SIG-M5 (cell line): ENCODE data around the gene CPE.

Experiments
- DNase-seq: peaks from one replicate; lab custom pipeline; 2025; lab: John Stamatoyannopoulos, UW

The CPE gene

GRCh38 chr4:165512424-165512823, 133.6 kb downstream of the CPE start:
- no peak for DNase-seq

GRCh38 chr4:165514739-165515138, 135.9 kb downstream of the CPE start:
- no peak for DNase-seq

GRCh38 chr4:165515201-165515600, 136.4 kb downstream of the CPE start:
- DNase-seq: no peak

GRCh38 chr4:165516281-165516833, 137.5 kb downstream of the CPE start:
- DNase-seq: no peak

- DNase-seq: no peak
Observed at GRCh38 chr4:165517216-165517615, 138.4 kb downstream of the CPE start.

- DNase-seq: no peak
Observed at GRCh38 chr4:165518024-165518616, 139.3 kb downstream of the CPE start.

- DNase-seq: no peak
Observed at GRCh38 chr4:165518686-165519085, 139.9 kb downstream of the CPE start.

GRCh38 chr4:165519591-165519990, 140.8 kb downstream of the CPE start:
- DNase-seq: no peak

GRCh38 chr4:165520086-165520485, 141.3 kb downstream of the CPE start:
- no peak for DNase-seq

- DNase-seq: no peak
Observed at GRCh38 chr4:165522050-165522449, 143.2 kb downstream of the CPE start.

GRCh38 chr4:165524532-165525190, 145.9 kb downstream of the CPE start:
- DNase-seq: no peak

GRCh38 chr4:165532976-165533375, 154.2 kb downstream of the CPE start:
- no peak for DNase-seq

- DNase-seq: no peak
Observed at GRCh38 chr4:165537028-165537648, 158.3 kb downstream of the CPE start.

- DNase-seq: no peak
Observed at GRCh38 chr4:165539801-165540200, 161.0 kb downstream of the CPE start.

- DNase-seq: no peak
Observed at GRCh38 chr4:165540206-165540830, 161.5 kb downstream of the CPE start.

GRCh38 chr4:165541851-165542459, 163.1 kb downstream of the CPE start:
- DNase-seq: no peak

- no peak for DNase-seq
Observed at GRCh38 chr4:165542476-165542875, 163.7 kb downstream of the CPE start.
